ENCODE data around the gene NUBP1.

The NUBP1 gene

DNA sequence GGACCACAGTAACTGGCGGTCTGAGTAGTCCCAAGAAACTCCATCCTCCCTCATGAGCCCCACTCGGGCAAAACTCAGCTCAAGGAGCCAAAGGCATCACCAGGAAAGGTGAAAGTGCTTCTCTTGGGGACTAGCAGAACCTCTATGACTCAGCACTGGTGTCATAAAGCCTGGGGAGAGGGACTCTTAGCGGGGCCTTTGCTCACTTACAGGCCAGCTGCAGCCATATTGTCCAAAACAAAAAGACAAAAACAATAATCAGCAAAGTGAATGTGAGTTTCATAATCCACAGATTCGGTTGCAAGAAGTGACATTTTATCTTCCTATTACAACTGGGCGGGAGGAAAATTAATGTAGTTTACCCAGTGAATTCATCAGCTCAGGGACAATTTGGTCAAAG, 48.8 kb upstream of the NUBP1 start, which contains the start of gene TEKT5:
Gene TEKT5 (minus strand): TSS at position 101 of the 400 bp plus-strand sequence. CDS start 57 bp downstream, at position 44.
- H3K36me3 ChIP-seq (ENCODE audit: insufficient read depth, low read length) = no peaks in the 10 kb centered on the region
- H3K9ac ChIP-seq (ENCODE audit: low read depth, low read length, poor library complexity, severe bottlenecking) = no peak within 1 kb of the TSS
- no peaks in the 10 kb centered on the region for H3K79me2 ChIP-seq (ENCODE audit: insufficient read depth, low read length)
- no peaks in the 10 kb centered on the region for H3F3A ChIP-seq (ENCODE audit: low read depth)
- no peaks in the 10 kb centered on the region for H3K4me1 ChIP-seq (ENCODE audit: insufficient read depth, low read length, poor library complexity, severe bottlenecking)
- no peak within 1 kb of the TSS for H2AFZ ChIP-seq (ENCODE audit: low read length)
- H3K4me3 ChIP-seq (ENCODE audit: low read length, poor library complexity, severe bottlenecking) = no peak within 1 kb of the TSS
- no peaks in the 10 kb centered on the region for H3K9me3 ChIP-seq (ENCODE audit: insufficient read depth, low read depth, low read length)
- no peak within 1 kb of the TSS for H3K4me2 ChIP-seq (ENCODE audit: low read depth, low read length, poor library complexity, severe bottlenecking)
- H4K20me1 ChIP-seq (ENCODE audit: insufficient read depth, low read length, poor library complexity, severe bottlenecking) = no peaks in the 10 kb centered on the region
- TF ChIP-seq CTCF (conservative IDR thresholded peaks at IDR 0.05; ENCODE audit: low read length) (no peak), EZH2phosphoT487 (IDR thresholded peaks at IDR 0.05; ENCODE audit: borderline replicate concordance) (no peak)
- no peaks in the 10 kb centered on the region for H3K27me3 ChIP-seq (ENCODE audit: insufficient read depth, low read length, poor library complexity, severe bottlenecking)
- H3K9me2 ChIP-seq (replicated peaks; ENCODE audit: low read depth, low read length) = no peaks in the 10 kb centered on the region

DNA sequence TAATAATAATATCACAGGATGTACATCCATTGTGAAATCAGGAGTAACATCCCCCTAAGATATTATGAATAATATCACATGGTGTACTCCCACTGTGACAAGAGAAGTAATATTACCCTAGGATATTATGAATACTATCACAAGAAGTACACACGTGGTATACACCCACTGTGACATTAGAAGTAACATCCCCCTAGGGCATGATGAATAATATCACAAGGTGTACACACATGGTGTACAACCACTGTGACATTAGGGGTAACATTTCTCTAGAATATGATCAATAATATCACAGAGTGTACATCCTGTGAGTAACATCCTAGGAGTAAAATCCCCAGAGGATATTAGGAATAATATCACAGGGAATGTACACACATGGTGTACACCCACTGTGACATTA, 43.9 kb upstream of the NUBP1 start:
- Histone ChIP-seq H3K79me2 (ENCODE audit: insufficient read depth, low read length) (no peaks in the 10 kb centered on the region), H3K4me1 (ENCODE audit: insufficient read depth, low read length, poor library complexity, severe bottlenecking) (no peaks in the 10 kb centered on the region), H3K9me2 (replicated peaks; ENCODE audit: low read depth, low read length) (no peaks in the 10 kb centered on the region)

DNA sequence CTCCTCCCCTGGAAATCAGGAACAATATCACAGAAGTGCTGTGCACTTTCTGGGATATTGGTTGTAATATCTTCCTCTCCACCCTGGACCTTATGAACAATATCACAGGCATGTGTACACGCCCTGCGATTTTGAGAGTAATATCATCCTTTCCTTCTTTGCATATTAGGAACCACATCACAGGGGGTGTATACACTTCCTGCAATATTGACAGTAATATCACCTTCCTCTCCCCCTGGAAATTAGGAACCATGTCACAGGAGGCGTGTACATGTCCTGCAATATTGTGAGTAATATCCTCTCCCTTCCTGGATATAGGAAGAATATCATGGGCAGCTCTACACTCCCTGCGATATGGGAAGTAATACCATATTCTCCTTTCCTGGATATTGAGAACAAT, 34.7 kb upstream of the NUBP1 start:
- TF ChIP-seq EZH2phosphoT487 (IDR thresholded peaks at IDR 0.05; ENCODE audit: borderline replicate concordance) = no peak
- TF ChIP-seq CTCF (conservative IDR thresholded peaks at IDR 0.05; ENCODE audit: low read length) = no peak
- Histone ChIP-seq H3K9ac (ENCODE audit: low read depth, low read length, poor library complexity, severe bottlenecking) (no peak overlapping the region), H3K4me2 (ENCODE audit: low read depth, low read length, poor library complexity, severe bottlenecking) (no peak overlapping the region), H4K20me1 (ENCODE audit: insufficient read depth, low read length, poor library complexity, severe bottlenecking) (no peaks in the 10 kb centered on the region), H3K36me3 (ENCODE audit: insufficient read depth, low read length) (no peaks in the 10 kb centered on the region), H3K79me2 (ENCODE audit: insufficient read depth, low read length) (no peaks in the 10 kb centered on the region), H3K9me3 (ENCODE audit: insufficient read depth, low read depth, low read length) (no peaks in the 10 kb centered on the region), H3K4me3 (ENCODE audit: low read length, poor library complexity, severe bottlenecking) (no peak overlapping the region), H3K27me3 (ENCODE audit: insufficient read depth, low read length, poor library complexity, severe bottlenecking) (no peaks in the 10 kb centered on the region), H3F3A (ENCODE audit: low read depth) (no peaks in the 10 kb centered on the region), H3K4me1 (ENCODE audit: insufficient read depth, low read length, poor library complexity, severe bottlenecking) (no peaks in the 10 kb centered on the region), H2AFZ (ENCODE audit: low read length) (no peak overlapping the region), H3K9me2 (replicated peaks; ENCODE audit: low read depth, low read length) (no peaks in the 10 kb centered on the region)

More for the DNA sequence above, 43.9 kb upstream of the NUBP1 start:
- no peaks in the 10 kb centered on the region for H3K36me3 ChIP-seq (ENCODE audit: insufficient read depth, low read length)
- H3K27me3 ChIP-seq (ENCODE audit: insufficient read depth, low read length, poor library complexity, severe bottlenecking) = no peaks in the 10 kb centered on the region
- no peaks in the 10 kb centered on the region for H3F3A ChIP-seq (ENCODE audit: low read depth)
- no peaks in the 10 kb centered on the region for H4K20me1 ChIP-seq (ENCODE audit: insufficient read depth, low read length, poor library complexity, severe bottlenecking)
- no peak overlapping the region for H3K4me2 ChIP-seq (ENCODE audit: low read depth, low read length, poor library complexity, severe bottlenecking)
- TF ChIP-seq CTCF (conservative IDR thresholded peaks at IDR 0.05; ENCODE audit: low read length) (no peak), EZH2phosphoT487 (IDR thresholded peaks at IDR 0.05; ENCODE audit: borderline replicate concordance) (no peak)
- no peak overlapping the region for H3K4me3 ChIP-seq (ENCODE audit: low read length, poor library complexity, severe bottlenecking)
- no peaks in the 10 kb centered on the region for H3K9me3 ChIP-seq (ENCODE audit: insufficient read depth, low read depth, low read length)
- no peak overlapping the region for H3K9ac ChIP-seq (ENCODE audit: low read depth, low read length, poor library complexity, severe bottlenecking)
- no peak overlapping the region for H2AFZ ChIP-seq (ENCODE audit: low read length)

All from Loucy (cell line).